Raji (cell line): Measurements from ENCODE around the gene PARP15.

ENCODE experiments used
- POLR2A ChIP-seq: IDR thresholded peaks from 2 replicates; pipeline ENCODE4 v1.6.1; 2011; ENCODE audit warnings: low read depth, low read length, control low read depth; ENCODE audit not compliant: insufficient read depth

The PARP15 gene

DNA sequence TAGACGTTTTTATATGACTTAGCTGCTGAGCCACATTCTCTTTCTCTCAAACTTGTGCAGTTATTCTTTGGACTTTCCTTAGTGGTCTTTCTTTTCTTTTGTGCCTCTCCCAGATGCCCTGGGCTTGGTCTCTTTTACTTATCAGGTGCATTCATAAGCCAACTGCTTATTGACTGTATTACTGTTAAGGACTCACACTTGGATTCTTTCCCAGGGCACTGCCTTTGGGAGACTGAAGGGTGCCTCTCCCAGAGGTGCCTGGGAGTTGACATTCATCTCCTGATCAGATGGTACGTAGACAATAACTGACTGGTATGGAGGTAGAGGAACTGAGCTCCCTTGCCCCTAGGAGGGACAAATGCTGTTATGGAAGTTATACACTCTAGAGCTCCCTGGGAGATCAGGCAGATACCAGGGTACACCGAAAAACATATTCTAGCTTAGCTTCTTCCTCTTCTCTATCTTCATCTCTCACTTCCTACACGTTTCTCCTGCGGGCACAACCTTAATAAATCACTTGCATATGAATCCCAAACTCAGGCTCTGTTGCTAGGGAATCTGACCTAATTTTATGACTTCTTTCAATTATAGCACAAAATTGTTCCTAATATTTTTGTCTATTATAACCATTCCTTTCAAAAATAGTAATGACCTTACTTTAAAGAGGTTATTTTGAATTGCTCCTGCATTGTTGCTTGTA lies 24.7 kb downstream of the PARP15 start:
- no peak for TF ChIP-seq POLR2A

DNA sequence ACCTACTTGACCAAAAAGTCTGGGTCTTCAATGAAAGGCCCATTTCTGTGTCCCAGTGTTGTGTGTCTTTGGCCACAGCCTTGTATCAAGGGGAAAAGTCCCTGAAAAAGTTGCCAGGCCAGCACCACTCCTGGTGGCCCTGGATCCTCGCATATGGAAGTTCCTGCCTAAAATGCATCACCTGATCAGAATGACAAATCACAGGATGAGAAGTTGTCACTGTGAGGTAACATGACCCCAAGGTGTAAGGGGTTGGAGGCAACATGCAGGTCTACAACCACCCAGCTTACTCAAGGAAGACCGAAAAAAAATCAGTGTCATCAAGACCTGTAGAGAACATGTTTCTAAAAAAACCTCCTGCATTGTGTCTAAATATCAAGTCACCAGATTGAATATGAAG lies 25.6 kb downstream of the PARP15 start:
- no peak for TF ChIP-seq POLR2A

DNA sequence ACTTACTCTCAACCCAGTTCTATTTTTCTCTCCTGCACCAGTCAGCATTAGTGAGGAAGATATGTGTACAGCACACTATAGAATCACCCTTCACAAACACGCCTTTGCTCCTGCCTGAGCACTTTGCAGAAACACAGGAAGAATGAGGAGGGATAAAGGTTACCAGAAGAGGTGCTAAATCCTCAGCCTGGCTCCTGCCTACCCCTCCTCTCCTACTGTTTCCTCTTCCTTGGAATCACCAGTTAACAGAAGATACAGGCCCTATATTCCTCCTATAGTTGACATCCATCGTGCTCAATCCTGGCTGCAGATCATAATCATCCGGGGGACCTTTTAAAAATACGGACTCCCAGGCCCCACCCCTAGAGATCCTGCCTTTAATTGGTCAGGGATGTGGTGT lies 28.9 kb downstream of the PARP15 start:
- no peak for TF ChIP-seq POLR2A

DNA sequence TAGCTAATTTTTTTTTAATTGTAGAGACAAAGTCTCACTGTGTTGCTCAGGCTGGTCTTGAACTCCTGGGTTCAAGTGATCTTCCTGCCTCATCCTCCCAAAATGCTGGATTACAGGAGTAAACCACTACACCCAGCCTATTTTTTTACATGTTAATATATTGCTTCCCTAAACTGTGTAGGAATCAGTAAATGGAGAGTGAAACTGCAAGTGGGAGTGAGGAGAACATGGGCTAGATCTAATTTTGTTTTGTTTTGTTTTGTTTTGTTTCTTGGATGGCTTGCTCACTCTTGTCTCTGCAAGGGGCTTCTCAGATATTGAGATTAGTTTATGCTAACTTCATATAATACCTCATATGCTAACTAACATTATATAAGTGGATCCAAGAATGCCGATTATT lies 31.5 kb downstream of the PARP15 start:
- no peak for TF ChIP-seq POLR2A

- TF ChIP-seq POLR2A = no peak
These were observed 32.5 kb downstream of the PARP15 start for GRCh38 chr3:122609798-122610559.

DNA sequence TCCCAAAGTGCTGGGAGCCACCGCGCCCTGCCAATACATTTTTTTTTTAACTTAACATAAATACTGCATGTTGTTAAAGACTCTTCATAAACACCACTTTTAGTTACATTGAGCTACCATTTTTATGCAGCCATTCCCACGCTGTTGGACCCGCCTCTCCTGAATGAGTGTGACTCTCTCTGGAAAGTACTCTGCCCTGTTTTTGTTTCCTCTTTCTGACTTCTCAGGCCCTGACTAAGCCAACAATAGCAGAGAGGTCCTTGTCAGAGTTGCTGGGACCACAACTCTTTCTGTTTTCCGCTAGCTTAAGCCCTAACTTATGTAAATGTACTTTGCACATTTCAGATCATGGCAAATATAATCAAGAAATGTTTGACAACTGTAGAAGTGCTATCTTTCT lies 35.2 kb downstream of the PARP15 start:
- TF ChIP-seq POLR2A = no peak

- no peak for TF ChIP-seq POLR2A
These were observed 37.9 kb downstream of the PARP15 start for GRCh38 chr3:122615303-122615702.

- no peak for TF ChIP-seq POLR2A
These were observed 41.2 kb downstream of the PARP15 start for GRCh38 chr3:122618614-122619013.

- TF ChIP-seq POLR2A = no peak
These were observed 41.6 kb downstream of the PARP15 start for GRCh38 chr3:122619040-122619439.

GRCh38 chr3:122620399-122620798 lies 42.9 kb downstream of the PARP15 start:
- no peak for TF ChIP-seq POLR2A

DNA sequence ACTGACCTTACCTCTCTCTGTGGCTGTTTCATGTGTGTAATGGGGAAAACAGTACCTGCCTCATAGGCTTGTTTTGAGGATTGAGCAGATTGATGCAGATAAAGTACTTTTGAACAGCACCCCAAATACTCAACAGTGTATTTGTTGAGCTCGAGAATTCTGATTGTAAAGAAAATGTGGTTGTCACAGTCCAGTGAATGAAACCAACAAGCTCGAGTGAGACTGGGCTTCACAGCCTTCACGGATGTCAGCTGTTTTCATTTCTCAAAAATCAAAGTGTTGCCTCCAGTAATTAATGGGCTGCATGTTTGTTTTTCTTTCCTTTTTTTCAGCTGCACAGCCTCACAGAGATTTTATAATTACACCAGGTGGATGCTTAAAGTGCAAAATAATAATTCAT lies 43.7 kb downstream of the PARP15 start:
- TF ChIP-seq POLR2A = no peak

DNA sequence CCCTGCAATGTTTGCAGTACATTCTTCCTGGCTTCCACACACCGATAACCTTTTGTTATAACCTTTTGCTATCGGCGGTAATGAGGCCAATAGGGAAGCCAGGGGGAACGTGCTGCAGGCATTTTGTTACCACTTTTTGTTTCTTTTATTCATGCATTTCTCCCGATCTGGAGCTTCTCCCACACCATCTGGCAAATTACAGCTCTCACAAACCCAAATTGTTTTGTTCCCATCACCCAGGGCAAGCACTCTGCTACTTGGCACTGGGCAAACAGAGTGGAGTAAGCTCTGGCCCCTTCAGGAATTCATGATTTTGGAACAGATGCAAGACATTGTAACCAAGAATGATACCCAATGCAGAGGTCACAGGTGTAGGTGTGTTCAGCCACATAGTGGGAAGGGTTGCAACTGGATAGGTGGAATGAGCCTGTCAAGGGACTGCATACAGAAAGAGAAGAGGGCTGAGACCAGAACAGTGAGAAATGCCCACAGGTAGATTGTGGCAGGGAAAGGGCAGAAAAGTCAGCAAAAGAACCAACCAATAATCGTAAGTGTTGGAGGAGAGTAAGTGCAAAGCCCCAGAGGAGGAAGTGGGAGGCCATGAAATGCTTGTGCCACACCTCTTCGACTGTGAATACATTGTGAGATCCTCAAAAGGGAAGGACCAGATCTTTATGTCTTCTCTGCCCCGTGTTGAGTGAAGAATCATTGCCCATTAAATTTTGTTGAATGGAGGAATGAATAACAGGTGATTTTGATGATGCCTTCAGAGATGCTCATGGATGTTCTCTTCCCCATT lies 45.8 kb downstream of the PARP15 start:
- TF ChIP-seq POLR2A = no peak

GRCh38 chr3:122626515-122627180 lies 49.2 kb downstream of the PARP15 start:
- TF ChIP-seq POLR2A = no peak

GRCh38 chr3:122627301-122627700 lies 49.9 kb downstream of the PARP15 start:
- no peak for TF ChIP-seq POLR2A

DNA sequence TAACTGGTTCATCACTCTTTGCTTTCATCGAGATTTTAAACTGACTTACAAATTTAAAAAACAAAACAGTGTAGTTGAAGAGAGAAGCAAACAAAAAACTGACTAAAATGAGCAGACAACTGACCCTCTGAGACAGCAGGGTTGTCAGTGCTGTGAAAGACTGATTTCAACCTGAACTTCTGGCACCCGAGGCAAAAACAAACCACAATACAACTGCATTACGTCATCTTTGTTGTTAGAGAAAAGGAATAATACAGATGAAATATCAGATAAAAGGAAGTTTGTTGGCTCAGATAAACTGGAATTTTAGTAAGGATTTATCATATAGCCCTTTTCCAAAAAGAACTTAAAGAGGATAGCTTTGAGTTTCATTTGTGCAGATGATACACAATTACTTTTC lies 51.1 kb downstream of the PARP15 start:
- TF ChIP-seq POLR2A = no peak
